Fibroblast of skin of scalp (primary cell): ENCODE measurements around the gene LGALS7B.
"Not testable (repeated sequence)": the region's sequence is repeated elsewhere in the genome, so short reads cannot be mapped to it uniquely, and the experiment has no call there.

Experiments
- DNase-seq: peaks from one replicate; pipeline ENCODE4 v3.0.0-alpha.2; 2013

The LGALS7B gene

DNA sequence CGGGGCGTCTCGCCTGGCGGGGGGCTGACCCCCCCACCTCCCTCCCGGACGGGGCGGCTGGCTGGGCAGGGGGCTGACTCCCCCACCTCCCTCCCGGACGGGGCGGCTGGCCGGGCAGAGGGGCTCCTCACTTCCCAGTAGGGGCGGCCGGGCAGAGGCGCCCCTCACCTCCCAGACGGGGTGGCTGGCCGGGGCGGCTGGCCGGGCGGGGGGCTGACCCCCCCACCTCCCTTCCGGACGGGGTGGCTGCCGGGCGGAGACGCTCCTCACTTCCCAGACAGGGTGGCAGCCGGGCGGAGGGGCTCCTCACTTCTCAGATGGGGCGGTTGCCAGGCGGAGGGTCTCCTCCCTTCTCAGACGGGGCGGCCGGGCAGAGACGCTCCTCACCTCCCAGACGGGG, 8.8 kb downstream of the LGALS7B start:
- DNase-seq: not testable (repeated sequence)

- no peak for DNase-seq
Measured at GRCh38 chr19:38799104-38799503, 10.1 kb downstream of the LGALS7B start.

- DNase-seq: no peak
Measured at GRCh38 chr19:38800577-38801347, 11.8 kb downstream of the LGALS7B start.

DNA sequence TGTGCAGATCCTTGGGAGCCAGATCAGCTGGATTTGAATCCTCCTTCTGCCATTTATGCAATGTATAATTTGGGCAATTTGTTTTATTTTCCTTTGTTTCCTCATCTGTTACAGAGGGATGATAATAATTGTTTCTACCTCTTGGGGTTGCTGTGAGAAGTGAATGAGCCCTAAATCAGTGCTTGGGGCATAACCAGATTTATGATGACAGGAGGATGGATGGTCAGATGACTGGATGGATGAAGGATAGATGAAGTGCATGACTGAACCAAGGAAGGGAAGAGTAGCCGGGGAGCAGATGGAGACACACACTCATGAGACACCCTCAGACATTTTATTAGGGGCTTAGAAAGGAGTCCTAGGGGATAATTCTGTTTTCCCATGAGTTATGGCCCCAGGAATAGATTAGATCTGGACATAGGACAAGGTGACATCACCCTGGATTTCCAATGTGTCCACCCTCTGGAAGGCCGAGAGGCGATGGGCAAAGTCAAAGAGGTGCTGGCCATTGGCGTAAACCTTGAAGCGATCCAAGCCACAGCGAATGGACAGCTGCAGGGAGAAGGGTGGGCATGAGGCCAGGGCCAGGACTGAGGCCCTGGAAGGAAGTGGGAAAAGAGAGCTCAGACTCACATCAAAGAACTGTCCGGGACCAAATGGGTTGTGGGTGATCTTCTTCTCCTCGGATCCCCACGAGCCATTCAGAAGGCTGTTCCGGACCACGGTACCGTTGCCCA, 12.5 kb downstream of the LGALS7B start:
- no peak for DNase-seq

GRCh38 chr19:38803543-38803942, 14.5 kb downstream of the LGALS7B start:
- DNase-seq: no peak

GRCh38 chr19:38805180-38805579, 16.2 kb downstream of the LGALS7B start:
- no peak for DNase-seq

GRCh38 chr19:38806371-38806770, 17.4 kb downstream of the LGALS7B start:
- no peak for DNase-seq

GRCh38 chr19:38807374-38808098, 18.5 kb downstream of the LGALS7B start:
- DNase-seq: not testable (repeated sequence)

- no peak for DNase-seq
Measured at GRCh38 chr19:38808741-38809140, 19.7 kb downstream of the LGALS7B start.

DNA sequence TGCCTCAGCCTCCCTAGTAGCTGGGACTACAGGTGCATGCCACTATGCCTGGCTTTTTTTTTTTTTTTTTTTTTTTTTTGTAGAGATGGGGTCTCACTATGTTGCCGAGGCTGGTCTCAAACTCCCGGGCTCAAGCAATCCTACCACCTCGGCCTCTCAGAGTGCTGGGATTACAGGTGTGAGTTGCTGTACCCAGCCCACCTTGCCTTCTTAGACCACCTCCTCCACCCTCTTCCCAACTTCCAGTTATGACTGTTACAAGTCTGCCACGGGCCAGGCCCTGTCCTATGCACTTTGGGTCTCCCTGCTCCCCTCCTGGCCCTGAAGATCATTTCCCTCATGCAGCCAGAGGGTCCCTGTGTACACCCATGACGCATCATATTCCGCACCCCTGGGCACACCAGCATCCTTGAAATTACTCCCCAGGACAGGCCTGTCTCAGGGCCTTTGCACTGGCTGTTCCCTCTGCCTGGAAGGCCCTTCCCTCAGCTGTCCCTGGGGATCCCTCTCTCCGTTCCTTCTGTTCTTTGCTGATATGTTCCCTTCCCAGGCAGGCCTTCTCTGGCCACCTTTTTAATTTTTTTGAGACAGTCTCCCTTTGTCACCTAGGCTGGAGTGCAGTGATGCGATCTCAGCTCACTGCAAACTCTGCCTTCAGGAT, 20.7 kb downstream of the LGALS7B start:
- no peak for DNase-seq

GRCh38 chr19:38812009-38812840, 23.2 kb downstream of the LGALS7B start:
- DNase-seq: no peak

DNA sequence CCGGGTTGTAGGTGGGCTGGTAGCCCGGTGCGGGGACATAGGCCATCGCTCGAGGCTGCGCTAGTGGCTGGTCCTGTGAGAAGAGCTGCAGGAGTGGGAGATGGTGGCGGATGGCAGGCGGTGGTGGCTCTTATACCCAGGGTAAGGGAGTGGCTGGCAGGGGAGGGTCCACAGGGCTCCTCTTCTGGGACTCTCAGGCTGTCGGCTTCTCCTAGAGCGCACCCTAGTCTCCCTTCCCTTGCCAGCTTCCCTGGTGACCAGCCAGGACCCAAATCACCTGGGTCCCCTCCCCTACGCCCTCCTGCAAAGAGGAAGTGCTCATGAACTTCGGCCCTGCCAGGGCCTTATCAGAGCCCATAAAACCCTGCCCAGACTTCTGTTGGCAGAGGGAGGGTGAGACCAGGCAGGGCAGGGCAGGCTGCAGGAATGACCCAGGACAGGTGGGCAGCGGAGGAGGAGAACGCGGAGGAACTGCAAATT, 23.9 kb downstream of the LGALS7B start, which contains the start of gene LGALS4:
LGALS4 (minus strand) TSS at position 105 of the 480 bp plus-strand sequence; CDS start at position 46, 59 bp downstream.
- DNase-seq: no peak

- no peak for DNase-seq
Measured at GRCh38 chr19:38813323-38813722, 24.3 kb downstream of the LGALS7B start.

DNA sequence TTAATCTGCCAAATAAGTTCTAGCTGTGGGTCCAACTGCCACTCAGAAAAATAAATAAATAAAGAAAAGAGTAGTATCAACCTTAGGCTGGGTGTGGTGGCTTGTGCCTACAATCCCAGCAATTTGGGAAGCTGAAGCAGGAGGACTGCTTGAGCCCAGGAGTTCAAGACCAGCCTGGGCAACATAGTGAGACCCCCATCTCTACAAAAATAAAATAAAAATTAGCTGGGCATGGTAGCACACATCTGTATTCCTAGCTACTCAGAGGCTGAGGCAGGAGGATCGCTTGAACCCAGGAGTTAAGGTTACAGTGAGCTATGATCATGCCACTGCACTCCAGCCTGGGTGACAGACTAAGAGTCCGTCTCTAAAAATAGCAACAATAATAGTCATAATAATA, 24.9 kb downstream of the LGALS7B start:
- not testable (repeated sequence) for DNase-seq

DNA sequence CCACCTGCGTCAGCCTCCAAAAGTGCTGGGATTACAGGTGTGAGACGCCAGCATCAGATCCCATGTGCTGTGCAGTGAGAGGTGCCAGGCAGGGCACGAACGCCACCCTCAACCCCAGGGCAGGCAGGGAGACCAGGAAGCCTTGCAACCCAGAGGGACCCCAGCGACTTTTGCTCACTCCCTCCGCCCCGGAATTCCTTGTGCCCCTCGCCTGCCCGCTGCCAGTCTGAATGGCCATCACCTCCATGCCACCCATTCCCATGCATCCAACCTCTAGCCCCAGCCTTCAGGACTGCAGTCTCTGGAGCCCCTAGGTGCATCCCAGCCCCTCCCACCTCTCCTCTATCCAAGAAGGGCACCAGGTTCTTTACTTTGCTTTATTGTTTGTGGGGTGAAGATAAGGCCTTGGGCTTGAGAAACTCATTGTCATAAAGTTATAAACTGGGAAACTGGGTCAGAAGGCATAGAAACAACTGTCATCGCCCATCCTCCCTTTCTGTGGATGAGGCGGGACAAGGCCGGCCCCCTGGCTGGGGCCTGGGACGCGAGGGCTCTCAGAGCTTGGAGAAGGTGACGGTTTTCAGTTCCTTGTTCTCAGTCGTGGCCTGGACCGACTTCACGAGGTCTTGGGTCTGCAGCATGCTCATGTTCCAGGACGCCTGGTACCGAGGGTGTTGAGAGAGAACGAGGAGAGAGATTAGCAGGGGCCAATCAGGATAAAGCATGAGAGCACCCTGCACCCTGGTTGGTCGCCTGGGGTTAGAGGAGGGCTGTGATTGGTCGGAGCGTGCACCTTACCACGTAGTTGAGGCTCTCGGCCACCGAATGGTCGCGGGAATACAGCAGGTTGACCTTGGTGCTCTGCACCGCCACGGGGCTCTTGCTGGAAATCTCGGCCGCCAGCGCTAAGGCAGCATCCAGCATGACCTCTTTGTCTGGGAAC, 26.3 kb downstream of the LGALS7B start:
- DNase-seq: no peak

- DNase-seq: no peak
Measured at GRCh38 chr19:38816131-38816750, 27.2 kb downstream of the LGALS7B start.

- no peak for DNase-seq
Measured at GRCh38 chr19:38817081-38817480, 28.1 kb downstream of the LGALS7B start.

GRCh38 chr19:38819231-38819920, 30.4 kb downstream of the LGALS7B start:
- no peak for DNase-seq

GRCh38 chr19:38821230-38821825, 32.3 kb downstream of the LGALS7B start:
- DNase-seq: not testable (repeated sequence)
